HG02678 (cell line): ENCODE data around the gene PRKAA2.
"Not testable (repeated sequence)": the region's sequence is repeated elsewhere in the genome, so short reads cannot be mapped to it uniquely, and the experiment has no call there.

Experiments
- ATAC-seq: cut with Tn5 transposase; IDR thresholded peaks from one replicate; pipeline ENCODE4 v1.9.1; 2021; ENCODE audit warnings: mild to moderate bottlenecking, moderate library complexity; ENCODE audit not compliant: unreplicated experiment

PRKAA2 gene

GRCh38 chr1:56644919-56645676, at the start of gene PRKAA2:
Gene PRKAA2, plus strand, starts transcription at chr1:56645314. Its CDS starts 74 bp downstream, at chr1:56645388.
- ATAC-seq = no peak

- ATAC-seq = not testable (repeated sequence)
Measured at GRCh38 chr1:56595397-56596191, 49.5 kb upstream of the PRKAA2 start.

GRCh38 chr1:56610097-56610496, 35.0 kb upstream of the PRKAA2 start:
- ATAC-seq = not testable (repeated sequence)

- not testable (repeated sequence) for ATAC-seq
Measured at GRCh38 chr1:56610770-56611169, 34.3 kb upstream of the PRKAA2 start.

- ATAC-seq = no peak
Measured at GRCh38 chr1:56617141-56617540, 28.0 kb upstream of the PRKAA2 start.

- ATAC-seq = no peak
Measured at GRCh38 chr1:56625819-56626440, 19.2 kb upstream of the PRKAA2 start.

GRCh38 chr1:56626546-56626945, 18.6 kb upstream of the PRKAA2 start:
- ATAC-seq = no peak

GRCh38 chr1:56627019-56627635, 18.0 kb upstream of the PRKAA2 start:
- ATAC-seq = no peak

GRCh38 chr1:56627636-56628039, 17.5 kb upstream of the PRKAA2 start:
- ATAC-seq = no peak

GRCh38 chr1:56630786-56631185, 14.3 kb upstream of the PRKAA2 start:
- no peak for ATAC-seq

GRCh38 chr1:56631901-56632300, 13.2 kb upstream of the PRKAA2 start:
- ATAC-seq = no peak

- no peak for ATAC-seq
Measured at GRCh38 chr1:56634981-56635380, 10.1 kb upstream of the PRKAA2 start.

GRCh38 chr1:56638248-56638647, 6.9 kb upstream of the PRKAA2 start:
- no peak for ATAC-seq

GRCh38 chr1:56639211-56639610, 5.9 kb upstream of the PRKAA2 start:
- ATAC-seq = no peak

- ATAC-seq = no peak
Measured at GRCh38 chr1:56643661-56644060, 1.5 kb upstream of the PRKAA2 start.

GRCh38 chr1:56644064-56644918, 823 bp upstream of the PRKAA2 start:
- ATAC-seq = no peak

GRCh38 chr1:56645677-56646305, 677 bp downstream of the PRKAA2 start:
- no peak for ATAC-seq

- no peak for ATAC-seq
Measured at GRCh38 chr1:56646611-56647010, 1.5 kb downstream of the PRKAA2 start.

- no peak for ATAC-seq
Measured at GRCh38 chr1:56647106-56647505, 2.0 kb downstream of the PRKAA2 start.

GRCh38 chr1:56648546-56648945, 3.4 kb downstream of the PRKAA2 start:
- no peak for ATAC-seq
